Muscle of back (tissue), 3 donors: ENCODE data around the gene KRABD2.
"Not testable (repeated sequence)": the region's sequence is repeated elsewhere in the genome, so short reads cannot be mapped to it uniquely, and the experiment has no call there.

ENCODE experiments used
- DNase-seq, 3 donors: peaks; one replicate each; pipeline versions ENCODE4 v3.0.0 to v3.0.0-alpha.2; 2013

KRABD2 gene

GRCh38 chr17:8360751-8361150 is 15.8 kb downstream of the KRABD2 start:
- no peak for DNase-seq

DNA sequence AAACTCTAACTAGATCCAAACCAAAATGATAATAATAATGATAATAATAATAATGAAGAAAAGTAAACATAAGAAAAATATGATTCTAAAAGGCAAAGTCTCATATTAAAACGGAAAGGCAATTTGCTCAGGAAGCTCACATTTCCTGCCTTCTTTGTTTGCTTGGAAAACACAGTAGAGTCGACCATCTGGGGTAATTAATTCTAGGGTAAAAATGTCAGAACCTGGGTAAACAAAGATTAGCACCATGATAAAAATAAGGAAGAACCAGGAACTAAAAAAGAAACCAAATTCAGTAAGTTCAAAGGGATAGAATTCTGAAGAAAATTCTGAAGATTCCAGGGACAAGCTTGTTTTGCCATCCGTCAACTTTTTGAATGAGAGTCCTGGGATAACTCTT is 16.2 kb downstream of the KRABD2 start:
- DNase-seq = no peak

GRCh38 chr17:8359769-8360168 is 16.7 kb downstream of the KRABD2 start:
- peak; percentile 55 to 79 (median 74) for DNase-seq

DNA sequence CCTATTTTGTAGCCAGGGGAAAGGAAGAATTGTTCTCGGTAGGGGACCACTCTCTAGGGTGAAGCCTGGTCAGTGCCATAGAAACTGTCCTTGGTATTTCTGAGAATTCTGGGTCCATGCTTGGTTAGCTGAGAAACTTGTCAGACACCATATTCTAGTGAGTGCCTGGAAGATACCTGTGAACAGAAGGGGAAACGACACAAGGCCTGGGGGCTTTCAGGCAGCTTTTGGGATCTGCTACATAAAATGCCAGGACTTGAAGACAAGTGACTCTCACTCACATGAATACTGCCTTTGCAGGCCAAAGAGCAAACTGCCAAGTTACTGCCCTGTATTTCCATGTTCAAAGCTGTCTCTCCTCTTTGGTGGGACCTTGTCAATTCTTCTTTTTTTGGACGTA is 18.6 kb downstream of the KRABD2 start:
- DNase-seq = no peak

DNA sequence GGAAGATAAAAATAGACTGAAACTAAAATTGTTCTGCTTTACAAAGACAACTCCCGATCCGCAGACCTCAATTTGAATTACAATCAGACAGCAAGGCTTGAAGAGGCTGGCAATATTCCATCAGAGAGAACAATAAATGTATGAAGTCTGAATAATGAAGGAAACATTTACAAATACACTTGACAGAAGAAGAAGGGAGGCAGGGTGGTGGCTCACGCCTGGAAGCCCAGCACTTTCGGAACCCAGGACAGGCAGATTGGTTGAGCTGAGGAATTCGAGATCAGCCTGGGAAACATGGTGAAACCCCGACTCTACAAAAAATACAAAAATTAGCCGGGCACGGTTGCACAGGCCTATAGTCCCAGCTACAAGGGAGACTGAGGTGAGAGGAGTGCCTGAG is 22.3 kb downstream of the KRABD2 start:
- no peak for DNase-seq

GRCh38 chr17:8353736-8354135 is 22.8 kb downstream of the KRABD2 start:
- no peak for DNase-seq

- no peak for DNase-seq
Observed at GRCh38 chr17:8350339-8350738, 26.2 kb downstream of the KRABD2 start.

DNA sequence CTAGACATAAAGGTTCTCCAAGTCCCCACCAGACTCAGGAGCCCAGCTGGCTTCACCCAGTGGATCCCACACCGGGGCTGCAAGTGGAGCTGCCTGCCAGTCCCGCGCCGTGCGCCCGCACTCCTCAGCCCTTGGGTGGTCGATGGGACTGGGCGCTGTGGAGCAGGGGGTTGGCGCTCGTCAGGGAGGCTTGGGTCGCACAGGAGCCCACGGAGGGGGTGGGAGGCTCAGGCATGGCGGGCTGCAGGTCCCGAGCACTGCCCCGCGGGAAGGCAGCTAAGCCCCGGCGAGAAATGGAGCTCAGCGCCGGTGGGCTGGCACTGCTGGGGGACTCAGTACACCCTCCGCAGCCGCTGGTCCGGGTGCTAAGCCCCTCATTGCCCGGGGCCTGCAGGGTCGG is 29.5 kb downstream of the KRABD2 start:
- not testable (repeated sequence) for DNase-seq

GRCh38 chr17:8345951-8346665 is 30.4 kb downstream of the KRABD2 start:
- DNase-seq = no peak

DNA sequence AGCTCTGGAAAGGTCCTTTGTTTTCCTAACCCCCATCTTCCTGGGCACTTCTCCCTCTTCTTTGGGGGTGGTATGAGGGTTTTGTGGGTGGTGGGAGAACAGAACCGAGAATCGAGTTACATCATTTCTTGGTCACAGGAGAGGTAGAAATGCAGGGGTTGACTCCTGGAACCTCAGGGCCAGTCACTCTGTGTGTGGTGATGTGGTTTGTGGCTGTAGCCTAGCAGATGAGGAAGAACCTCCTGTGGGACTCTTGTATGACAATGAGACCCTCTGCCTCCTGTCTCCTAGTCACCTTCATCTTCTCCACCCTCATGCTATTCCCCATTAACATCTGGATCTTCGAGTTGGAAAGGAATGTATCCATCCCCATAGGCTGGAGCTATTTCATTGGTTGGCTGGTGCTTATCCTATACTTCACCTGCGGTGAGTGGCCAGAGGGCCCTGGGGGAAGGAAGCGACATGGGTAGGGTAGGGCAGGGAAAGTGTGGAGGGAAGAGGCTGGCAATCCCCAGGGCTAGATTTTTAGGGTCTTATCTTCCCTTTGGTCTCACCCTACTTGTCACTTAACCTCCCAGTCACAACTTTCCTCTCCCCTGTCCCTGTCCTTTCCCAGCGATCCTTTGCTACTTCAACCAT is 31.3 kb downstream of the KRABD2 start:
- DNase-seq = no peak

DNA sequence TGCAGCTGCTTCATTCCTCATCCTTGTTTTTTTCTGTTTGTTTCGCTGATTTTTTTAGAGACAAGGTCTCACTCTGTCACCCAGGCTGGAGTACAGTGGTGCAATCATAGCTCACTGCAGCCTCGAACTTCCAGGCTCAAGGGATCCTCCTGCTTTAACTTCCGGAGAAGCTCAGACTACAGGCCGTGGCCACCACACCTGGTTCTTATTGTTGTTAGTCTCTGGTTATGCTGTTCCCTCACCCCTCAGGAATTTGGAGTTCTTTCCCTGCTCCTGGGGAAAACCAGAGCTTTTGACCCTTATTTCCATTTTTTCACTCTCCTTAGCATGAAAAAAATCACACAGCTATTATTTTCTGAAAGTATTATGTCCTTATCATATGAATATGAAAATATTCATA is 35.0 kb downstream of the KRABD2 start:
- DNase-seq = no peak

- no peak for DNase-seq
Observed at GRCh38 chr17:8339540-8339939, 37.0 kb downstream of the KRABD2 start, which contains the start of gene ODF4. ODF4 (plus strand) TSS chr17:8339840; CDS start chr17:8340052, 212 bp downstream.

- DNase-seq = no peak
Observed at GRCh38 chr17:8338753-8339140, 37.8 kb downstream of the KRABD2 start.

DNA sequence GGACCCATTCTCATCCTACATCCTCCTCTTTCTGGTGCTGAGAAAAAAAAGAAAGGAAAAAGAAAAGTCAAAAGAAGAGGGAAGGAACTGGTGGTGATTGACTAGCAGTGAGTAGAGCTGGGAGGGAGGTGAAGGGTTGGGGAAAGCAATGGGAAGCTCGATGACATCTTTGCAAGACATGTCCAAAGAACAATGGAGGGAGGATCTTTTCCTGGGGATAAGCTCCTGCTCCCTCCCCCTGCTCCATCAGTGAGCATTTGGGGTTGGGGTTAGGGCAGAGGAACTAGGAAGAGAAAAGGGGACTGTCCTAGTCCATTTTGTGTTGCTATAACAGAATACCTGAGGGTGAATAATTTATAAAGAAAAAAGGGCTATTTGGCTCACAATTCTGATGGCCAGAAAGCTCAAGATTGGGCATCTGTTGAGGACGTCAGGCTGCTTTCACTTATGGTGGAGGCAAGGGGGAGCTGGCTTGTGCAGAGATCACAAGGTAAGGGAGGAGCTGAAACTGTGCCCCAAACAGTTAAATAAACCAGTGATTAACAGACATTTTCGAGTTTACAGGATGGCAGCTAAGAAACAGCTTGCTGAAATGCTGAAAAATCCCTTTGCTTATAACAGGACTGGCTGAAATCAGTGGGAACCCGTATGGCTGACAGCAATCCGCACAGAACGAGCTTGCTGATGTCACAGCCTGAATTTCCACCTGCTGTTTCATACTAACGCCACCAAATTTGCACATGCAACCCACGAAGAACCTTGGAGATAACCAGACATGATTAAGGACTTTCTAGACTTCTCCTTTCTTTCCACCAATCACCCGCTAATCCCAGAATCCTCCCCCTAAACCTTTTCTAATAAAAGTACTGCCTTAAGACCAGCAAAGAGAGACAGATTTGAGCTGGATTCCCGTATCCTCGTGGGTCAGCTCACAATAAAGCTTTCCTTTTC is 38.4 kb downstream of the KRABD2 start:
- DNase-seq = no peak

- no peak for DNase-seq
Observed at GRCh38 chr17:8333281-8333680, 43.2 kb downstream of the KRABD2 start.

DNA sequence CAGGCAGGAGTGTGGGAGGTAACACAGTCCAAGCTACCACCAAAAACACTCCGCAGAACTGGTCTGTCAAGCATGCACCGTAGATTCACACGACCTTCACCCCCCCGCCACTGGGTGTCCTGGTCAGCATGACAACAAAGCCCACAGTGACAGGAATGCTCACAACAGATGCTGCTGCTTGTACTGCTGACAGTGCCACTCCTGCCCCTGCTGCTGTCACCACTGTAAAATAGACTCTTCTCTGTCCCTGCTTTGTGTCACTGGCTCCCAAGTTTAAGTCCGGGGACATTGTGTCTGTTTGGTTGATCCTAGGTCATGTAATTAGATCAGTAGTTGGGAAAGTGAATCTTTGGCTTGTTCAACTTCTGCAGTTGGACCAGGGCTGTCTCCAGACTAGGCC is 43.8 kb downstream of the KRABD2 start:
- DNase-seq = no peak

- DNase-seq = no peak
Observed at GRCh38 chr17:8332128-8332527, 44.4 kb downstream of the KRABD2 start.

- DNase-seq = no peak
Observed at GRCh38 chr17:8327303-8327649, 49.2 kb downstream of the KRABD2 start.
